Osteoblast (primary cell): ENCODE data around the gene SGK1. TPM values are rescaled to one million over a fixed set of nuclear protein-coding genes. Genes with fewer than 3 reads are reported as not detected.

Experiments
- DNase-seq: peaks from one replicate; pipeline ENCODE4 v3.0.0; 2011; ENCODE audit warnings: low spot score, mixed read lengths; ENCODE audit not compliant: insufficient read length; ENCODE audit errors: missing footprints
- H2AFZ ChIP-seq: 2 replicates; pipeline ENCODE4 v1.6.0; 2011; ENCODE audit warnings: mild to moderate bottlenecking, low read length
- H3K27ac ChIP-seq: 2 replicates; pipeline ENCODE4 v1.5.1; 2011; ENCODE audit warnings: mild to moderate bottlenecking, low read depth, low read length, moderate library complexity
- H3K27me3 ChIP-seq: 2 replicates; pipeline ENCODE4 v1.6.0; 2012; ENCODE audit warnings: mild to moderate bottlenecking, control low read depth, inconsistent platforms, low read length, moderate library complexity; ENCODE audit not compliant: insufficient read depth
- H3K36me3 ChIP-seq: 2 replicates; pipeline ENCODE4 v1.5.1; 2011; ENCODE audit warnings: mild to moderate bottlenecking, low read length, control low read depth, moderate library complexity; ENCODE audit not compliant: insufficient read depth
- H3K4me1 ChIP-seq: 2 replicates; pipeline ENCODE4 v1.5.1; 2011; ENCODE audit warnings: mild to moderate bottlenecking, low read length, control low read depth, moderate library complexity; ENCODE audit not compliant: insufficient read depth
- H3K4me2 ChIP-seq: 2 replicates; pipeline ENCODE4 v1.6.0; 2011; ENCODE audit warnings: mild to moderate bottlenecking, low read length; ENCODE audit not compliant: insufficient read depth
- H3K4me3 ChIP-seq: fragments of 200-600 bp; sonication (generic); 3 replicates; pipeline ENCODE4 v1.5.1; 2012; ENCODE audit warnings: mild to moderate bottlenecking, low read length, inconsistent platforms; ENCODE audit not compliant: insufficient read depth
- H3K79me2 ChIP-seq: 2 replicates; pipeline ENCODE4 v1.6.0; 2012; ENCODE audit warnings: mild to moderate bottlenecking, low read length, control low read depth, inconsistent platforms; ENCODE audit not compliant: insufficient read depth
- H3K9me3 ChIP-seq: 2 replicates; pipeline ENCODE4 v1.5.1; 2011; ENCODE audit warnings: low read depth, low read length, control low read depth
- H4K20me1 ChIP-seq: 2 replicates; pipeline ENCODE4 v1.6.0; 2012; ENCODE audit warnings: mild to moderate bottlenecking, low read length, control low read depth; ENCODE audit not compliant: insufficient read depth
- CTCF ChIP-seq: IDR thresholded peaks from 2 replicates; pipeline ENCODE4 v1.5.1; 2011; ENCODE audit warnings: mild to moderate bottlenecking, low read depth, low read length, moderate library complexity; ENCODE audit errors: extremely low read depth
- total RNA-seq: library from RNA; depleted of rRNA; stranded (reverse); fragments of >200 nt; gene quantifications from 2 replicates; pipeline ENCODE4 v1.2.3, GENCODE V29; 2012

The SGK1 gene
- total RNA-seq, 1 donor, result 91.6 TPM

GRCh38 chr6:134187154-134187553 is 130.8 kb downstream of the SGK1 start:
- no peak overlapping the region for H3K27ac ChIP-seq
- no peaks in the 10 kb centered on the region for H4K20me1 ChIP-seq
- no peak for TF ChIP-seq CTCF
- no peaks in the 10 kb centered on the region for H3K79me2 ChIP-seq
- no peaks in the 10 kb centered on the region for H3K4me1 ChIP-seq
- no peaks in the 10 kb centered on the region for H3K36me3 ChIP-seq
- no peak overlapping the region for H3K4me3 ChIP-seq
- no peaks in the 10 kb centered on the region for H3K9me3 ChIP-seq
- no peak for DNase-seq
- no peak overlapping the region for H3K4me2 ChIP-seq
- H2AFZ ChIP-seq, result no peak overlapping the region
- H3K27me3 ChIP-seq, result no peaks in the 10 kb centered on the region

GRCh38 chr6:134186355-134186754 is 131.6 kb downstream of the SGK1 start:
- no peak for TF ChIP-seq CTCF
- H2AFZ ChIP-seq, result no peak overlapping the region
- H3K9me3 ChIP-seq, result no peaks in the 10 kb centered on the region
- no peaks in the 10 kb centered on the region for H4K20me1 ChIP-seq
- no peaks in the 10 kb centered on the region for H3K4me1 ChIP-seq
- no peaks in the 10 kb centered on the region for H3K36me3 ChIP-seq
- no peak for DNase-seq
- H3K27ac ChIP-seq, result no peak overlapping the region
- H3K27me3 ChIP-seq, result no peaks in the 10 kb centered on the region
- H3K4me2 ChIP-seq, result no peak overlapping the region
- no peaks in the 10 kb centered on the region for H3K79me2 ChIP-seq
- H3K4me3 ChIP-seq, result no peak overlapping the region

- no peaks in the 10 kb centered on the region for H3K9me3 ChIP-seq
- no peaks in the 10 kb centered on the region for H3K27me3 ChIP-seq
- H3K4me1 ChIP-seq, result no peaks in the 10 kb centered on the region
- no peaks in the 10 kb centered on the region for H3K36me3 ChIP-seq
- H4K20me1 ChIP-seq, result no peaks in the 10 kb centered on the region
- H2AFZ ChIP-seq, result no peak overlapping the region
- H3K4me3 ChIP-seq, result no peak overlapping the region
- TF ChIP-seq CTCF, result no peak
- H3K27ac ChIP-seq, result no peak overlapping the region
- no peak for DNase-seq
- H3K4me2 ChIP-seq, result no peak overlapping the region
- no peaks in the 10 kb centered on the region for H3K79me2 ChIP-seq
Measured at GRCh38 chr6:134185277-134185676, 132.6 kb downstream of the SGK1 start.

- no peak for TF ChIP-seq CTCF
- no peaks in the 10 kb centered on the region for H3K27me3 ChIP-seq
- H3K27ac ChIP-seq, result no peak overlapping the region
Measured at GRCh38 chr6:134183844-134184243, 134.1 kb downstream of the SGK1 start.

More at GRCh38 chr6:134183844-134184243, 134.1 kb downstream of the SGK1 start:
- no peaks in the 10 kb centered on the region for H4K20me1 ChIP-seq
- no peak overlapping the region for H2AFZ ChIP-seq
- H3K4me3 ChIP-seq, result no peak overlapping the region
- no peaks in the 10 kb centered on the region for H3K36me3 ChIP-seq
- no peaks in the 10 kb centered on the region for H3K4me1 ChIP-seq
- DNase-seq, result no peak
- no peaks in the 10 kb centered on the region for H3K79me2 ChIP-seq
- H3K9me3 ChIP-seq, result no peaks in the 10 kb centered on the region
- H3K4me2 ChIP-seq, result no peak overlapping the region
